WTC11 (cell line): ENCODE data around the gene AQP12A.

ENCODE experiments used
- FOXP1 ChIP-seq: sonication (generic); formaldehyde crosslinking; IDR thresholded peaks from 2 replicates; pipeline ENCODE4 v1.8.0; 2022; ENCODE audit warnings: missing genetic modification reagents, mild to moderate bottlenecking, moderate library complexity, borderline replicate concordance
- NR2C2 ChIP-seq: sonication (generic); formaldehyde crosslinking; IDR thresholded peaks from 2 replicates; pipeline ENCODE4 v1.8.0; 2022; ENCODE audit warnings: mild to moderate bottlenecking, missing genetic modification reagents
- TF ChIP-seq, protein P1 (sequence below): fragments of 200-600 bp; IDR thresholded peaks from 2 replicates; pipeline ENCODE4 v1.8.0; 2022; ENCODE audit warnings: antibody characterized with exemption

GRCh38 chr2:240703417-240704341 is 12.0 kb downstream of the AQP12A start:
- TF ChIP-seq, protein P1, sequence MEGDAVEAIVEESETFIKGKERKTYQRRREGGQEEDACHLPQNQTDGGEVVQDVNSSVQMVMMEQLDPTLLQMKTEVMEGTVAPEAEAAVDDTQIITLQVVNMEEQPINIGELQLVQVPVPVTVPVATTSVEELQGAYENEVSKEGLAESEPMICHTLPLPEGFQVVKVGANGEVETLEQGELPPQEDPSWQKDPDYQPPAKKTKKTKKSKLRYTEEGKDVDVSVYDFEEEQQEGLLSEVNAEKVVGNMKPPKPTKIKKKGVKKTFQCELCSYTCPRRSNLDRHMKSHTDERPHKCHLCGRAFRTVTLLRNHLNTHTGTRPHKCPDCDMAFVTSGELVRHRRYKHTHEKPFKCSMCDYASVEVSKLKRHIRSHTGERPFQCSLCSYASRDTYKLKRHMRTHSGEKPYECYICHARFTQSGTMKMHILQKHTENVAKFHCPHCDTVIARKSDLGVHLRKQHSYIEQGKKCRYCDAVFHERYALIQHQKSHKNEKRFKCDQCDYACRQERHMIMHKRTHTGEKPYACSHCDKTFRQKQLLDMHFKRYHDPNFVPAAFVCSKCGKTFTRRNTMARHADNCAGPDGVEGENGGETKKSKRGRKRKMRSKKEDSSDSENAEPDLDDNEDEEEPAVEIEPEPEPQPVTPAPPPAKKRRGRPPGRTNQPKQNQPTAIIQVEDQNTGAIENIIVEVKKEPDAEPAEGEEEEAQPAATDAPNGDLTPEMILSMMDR: no peak
- TF ChIP-seq NR2C2 (CRISPR knock-in tag) (no peak), FOXP1 (no peak)
